ENCODE data around the gene ACBD6.

- TF ChIP-seq CTCF (IDR thresholded peaks at IDR 0.05) (no peak), ZFX (IDR thresholded peaks at IDR 0.05; ENCODE audit: borderline replicate concordance) (no peak)
Measured at GRCh38 chr1:180412583-180412982, 89.8 kb downstream of the ACBD6 start.

Data from 22Rv1 (cell line).